GM18505 (cell line): ENCODE results near the gene MPDU1.

Experiments
- ATAC-seq: cut with Tn5 transposase; IDR thresholded peaks from one replicate; pipeline ENCODE4 v1.9.1; 2021; ENCODE audit not compliant: unreplicated experiment
- POLR2A ChIP-seq: IDR thresholded peaks from 4 replicates; pipeline ENCODE4 v1.6.1; 2011; ENCODE audit warnings: borderline replicate concordance; ENCODE audit not compliant: insufficient read depth, insufficient read length; ENCODE audit errors: extremely low read depth

Gene MPDU1

DNA sequence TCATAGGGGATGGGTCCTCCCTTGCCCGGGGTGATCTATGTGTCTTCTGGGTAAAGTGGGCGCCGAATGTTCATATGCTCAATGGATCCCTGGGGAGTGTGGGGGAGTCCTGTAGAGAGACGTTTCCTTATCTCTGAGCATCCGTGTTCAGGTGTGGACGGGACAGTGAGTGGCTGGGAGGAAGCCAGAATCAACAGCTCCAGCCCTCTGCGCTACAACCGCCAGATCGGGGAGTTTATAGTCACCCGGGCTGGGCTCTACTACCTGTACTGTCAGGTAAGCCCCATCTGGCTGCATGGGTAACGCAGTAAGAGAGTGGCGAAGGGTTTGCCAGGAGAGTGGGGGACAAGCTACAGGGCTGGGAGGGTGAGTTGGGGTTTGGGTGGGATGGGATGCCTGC is 27.0 kb upstream of the MPDU1 start:
- TF ChIP-seq POLR2A, result no peak
- no peak for ATAC-seq

DNA sequence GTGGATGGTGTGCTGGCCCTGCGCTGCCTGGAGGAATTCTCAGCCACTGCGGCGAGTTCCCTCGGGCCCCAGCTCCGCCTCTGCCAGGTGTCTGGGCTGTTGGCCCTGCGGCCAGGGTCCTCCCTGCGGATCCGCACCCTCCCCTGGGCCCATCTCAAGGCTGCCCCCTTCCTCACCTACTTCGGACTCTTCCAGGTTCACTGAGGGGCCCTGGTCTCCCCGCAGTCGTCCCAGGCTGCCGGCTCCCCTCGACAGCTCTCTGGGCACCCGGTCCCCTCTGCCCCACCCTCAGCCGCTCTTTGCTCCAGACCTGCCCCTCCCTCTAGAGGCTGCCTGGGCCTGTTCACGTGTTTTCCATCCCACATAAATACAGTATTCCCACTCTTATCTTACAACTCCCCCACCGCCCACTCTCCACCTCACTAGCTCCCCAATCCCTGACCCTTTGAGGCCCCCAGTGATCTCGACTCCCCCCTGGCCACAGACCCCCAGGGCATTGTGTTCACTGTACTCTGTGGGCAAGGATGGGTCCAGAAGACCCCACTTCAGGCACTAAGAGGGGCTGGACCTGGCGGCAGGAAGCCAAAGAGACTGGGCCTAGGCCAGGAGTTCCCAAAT is 26.4 kb upstream of the MPDU1 start:
- ATAC-seq, result no peak
- TF ChIP-seq POLR2A, result no peak

DNA sequence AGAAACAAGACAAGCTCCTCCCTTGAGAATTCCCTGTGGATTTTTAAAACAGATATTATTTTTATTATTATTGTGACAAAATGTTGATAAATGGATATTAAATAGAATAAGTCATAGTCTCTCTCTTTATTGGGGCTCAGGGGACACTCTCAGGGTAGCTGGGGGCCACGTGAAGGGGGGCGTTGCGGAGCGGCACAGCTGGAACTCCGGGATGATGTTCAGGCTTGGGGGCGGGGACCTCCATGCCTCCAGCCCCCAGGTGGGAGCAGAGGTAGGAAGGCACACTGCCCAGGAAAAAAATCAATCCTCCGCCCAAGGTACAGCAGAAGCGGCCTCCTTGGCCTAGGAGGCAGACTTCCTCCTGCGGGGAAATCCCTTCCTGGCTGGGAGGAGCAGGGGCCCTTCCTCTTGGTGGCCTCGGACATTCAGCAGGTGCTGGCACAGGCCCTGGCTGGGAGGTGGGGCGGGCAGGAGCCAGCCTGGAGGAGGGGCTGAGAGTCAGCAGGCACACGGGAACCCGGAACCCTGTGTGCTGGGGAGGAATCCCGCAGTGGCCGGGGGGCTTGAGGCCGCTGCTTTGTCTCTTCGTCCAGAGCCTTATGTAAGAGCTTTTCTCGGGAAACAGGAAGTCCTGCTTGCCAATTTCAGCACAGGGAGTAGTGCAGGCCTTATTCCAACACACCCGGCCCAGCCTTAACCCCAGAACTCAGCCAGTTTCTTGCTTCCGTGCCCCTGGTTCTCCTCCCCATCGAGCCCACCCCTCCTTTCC is 25.7 kb upstream of the MPDU1 start:
- peak; percentile 48 for TF ChIP-seq POLR2A
- ATAC-seq, result no peak

DNA sequence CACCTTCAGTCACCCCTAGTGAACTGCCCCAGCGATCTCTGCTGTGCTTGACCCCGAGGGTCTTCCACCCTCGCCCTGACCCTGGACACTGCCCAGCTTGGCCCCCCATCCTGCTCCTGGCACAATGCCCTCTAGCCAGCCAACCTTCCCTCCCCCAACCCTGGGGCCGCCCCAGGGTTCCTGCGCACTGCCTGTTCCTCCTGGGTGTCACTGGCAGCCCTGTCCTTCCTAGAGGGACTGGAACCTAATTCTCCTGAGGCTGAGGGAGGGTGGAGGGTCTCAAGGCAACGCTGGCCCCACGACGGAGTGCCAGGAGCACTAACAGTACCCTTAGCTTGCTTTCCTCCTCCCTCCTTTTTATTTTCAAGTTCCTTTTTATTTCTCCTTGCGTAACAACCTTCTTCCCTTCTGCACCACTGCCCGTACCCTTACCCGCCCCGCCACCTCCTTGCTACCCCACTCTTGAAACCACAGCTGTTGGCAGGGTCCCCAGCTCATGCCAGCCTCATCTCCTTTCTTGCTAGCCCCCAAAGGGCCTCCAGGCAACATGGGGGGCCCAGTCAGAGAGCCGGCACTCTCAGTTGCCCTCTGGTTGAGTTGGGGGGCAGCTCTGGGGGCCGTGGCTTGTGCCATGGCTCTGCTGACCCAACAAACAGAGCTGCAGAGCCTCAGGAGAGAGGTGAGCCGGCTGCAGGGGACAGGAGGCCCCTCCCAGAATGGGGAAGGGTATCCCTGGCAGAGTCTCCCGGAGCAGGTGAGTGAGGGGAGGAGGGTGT is 24.9 kb upstream of the MPDU1 start, which contains the start of gene TNFSF13:
Gene TNFSF13 (plus strand): TSS at position 207 of the 776 bp plus-strand sequence. CDS start 290 bp downstream, at position 497.
- no peak for ATAC-seq
- TF ChIP-seq POLR2A, result no peak

DNA sequence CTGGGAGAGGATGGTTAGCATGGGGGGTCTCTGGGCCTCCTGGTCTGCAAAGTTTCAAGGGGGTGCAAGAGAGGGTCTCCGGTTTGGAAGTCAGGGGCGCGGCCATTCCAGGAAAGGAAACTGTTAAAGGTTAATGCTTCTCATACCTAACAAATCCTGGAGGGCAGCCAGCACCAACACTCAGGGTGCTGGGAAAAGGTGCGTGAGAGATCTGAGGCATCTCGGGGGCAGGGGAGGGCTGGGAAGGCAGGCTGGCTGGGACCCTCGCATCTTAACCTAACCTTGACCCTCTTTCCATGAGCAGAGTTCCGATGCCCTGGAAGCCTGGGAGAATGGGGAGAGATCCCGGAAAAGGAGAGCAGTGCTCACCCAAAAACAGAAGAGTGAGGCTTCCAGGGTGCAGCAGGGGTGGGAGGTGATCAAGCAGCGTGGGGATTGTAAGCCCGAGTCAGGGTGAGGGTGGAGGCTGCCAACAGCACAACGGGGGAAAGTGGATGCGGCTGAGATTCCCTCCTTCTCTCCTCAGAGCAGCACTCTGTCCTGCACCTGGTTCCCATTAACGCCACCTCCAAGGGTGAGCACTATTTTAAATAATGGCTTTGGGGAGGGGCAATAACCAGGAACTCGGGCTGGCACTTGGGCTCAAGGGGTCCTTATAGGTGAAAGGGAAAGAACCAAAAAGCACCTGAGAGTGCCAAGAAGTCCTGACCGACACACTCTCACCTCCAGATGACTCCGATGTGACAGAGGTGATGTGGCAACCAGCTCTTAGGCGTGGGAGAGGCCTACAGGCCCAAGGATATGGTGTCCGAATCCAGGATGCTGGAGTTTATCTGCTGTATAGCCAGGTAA is 24.1 kb upstream of the MPDU1 start:
- no peak for TF ChIP-seq POLR2A

DNA sequence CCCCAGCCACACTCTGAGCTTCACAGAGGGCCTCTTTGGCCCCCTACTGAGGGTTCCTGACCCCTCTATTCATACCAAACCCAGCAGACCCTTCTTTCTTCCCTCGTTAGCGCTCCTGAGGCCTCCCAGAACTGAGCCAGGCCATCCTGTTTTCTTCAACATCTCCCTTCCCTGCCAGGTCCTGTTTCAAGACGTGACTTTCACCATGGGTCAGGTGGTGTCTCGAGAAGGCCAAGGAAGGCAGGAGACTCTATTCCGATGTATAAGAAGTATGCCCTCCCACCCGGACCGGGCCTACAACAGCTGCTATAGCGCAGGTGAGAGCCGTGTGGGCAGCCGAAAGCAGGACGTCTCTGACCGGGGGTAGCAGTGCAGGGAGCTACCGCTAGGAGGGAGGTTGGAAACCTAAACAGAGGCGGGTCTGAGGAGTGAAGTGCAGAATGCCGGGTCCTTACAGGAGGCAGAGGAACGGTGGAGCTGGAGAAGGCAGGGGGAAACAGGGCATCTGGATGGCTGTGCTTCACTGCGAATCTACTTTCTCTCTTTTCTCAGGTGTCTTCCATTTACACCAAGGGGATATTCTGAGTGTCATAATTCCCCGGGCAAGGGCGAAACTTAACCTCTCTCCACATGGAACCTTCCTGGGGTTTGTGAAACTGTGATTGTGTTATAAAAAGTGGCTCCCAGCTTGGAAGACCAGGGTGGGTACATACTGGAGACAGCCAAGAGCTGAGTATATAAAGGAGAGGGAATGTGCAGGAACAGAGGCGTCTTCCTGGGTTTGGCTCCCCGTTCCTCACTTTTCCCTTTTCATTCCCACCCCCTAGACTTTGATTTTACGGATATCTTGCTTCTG is 23.3 kb upstream of the MPDU1 start:
- ATAC-seq, result no peak
- TF ChIP-seq POLR2A, result no peak

More for the DNA sequence above, 24.1 kb upstream of the MPDU1 start:
- no peak for ATAC-seq

DNA sequence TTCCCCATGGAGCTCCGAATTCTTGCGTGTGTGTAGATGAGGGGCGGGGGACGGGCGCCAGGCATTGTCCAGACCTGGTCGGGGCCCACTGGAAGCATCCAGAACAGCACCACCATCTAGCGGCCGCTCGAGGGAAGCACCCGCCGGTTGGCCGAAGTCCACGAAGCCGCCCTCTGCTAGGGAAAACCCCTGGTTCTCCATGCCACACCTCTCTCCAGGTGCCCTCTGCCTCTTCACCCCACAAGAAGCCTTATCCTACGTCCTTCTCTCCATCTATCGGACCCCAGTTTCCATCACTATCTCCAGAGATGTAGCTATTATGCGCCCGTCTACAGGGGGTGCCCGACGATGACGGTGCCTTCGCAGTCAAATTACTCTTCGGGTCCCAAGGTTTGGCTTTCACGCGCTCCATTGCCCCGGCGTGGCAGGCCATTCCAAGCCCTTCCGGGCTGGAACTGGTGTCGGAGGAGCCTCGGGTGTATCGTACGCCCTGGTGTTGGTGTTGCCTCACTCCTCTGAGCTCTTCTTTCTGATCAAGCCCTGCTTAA is 22.6 kb upstream of the MPDU1 start:
- no peak for TF ChIP-seq POLR2A
- ATAC-seq, result peak; percentile 58

DNA sequence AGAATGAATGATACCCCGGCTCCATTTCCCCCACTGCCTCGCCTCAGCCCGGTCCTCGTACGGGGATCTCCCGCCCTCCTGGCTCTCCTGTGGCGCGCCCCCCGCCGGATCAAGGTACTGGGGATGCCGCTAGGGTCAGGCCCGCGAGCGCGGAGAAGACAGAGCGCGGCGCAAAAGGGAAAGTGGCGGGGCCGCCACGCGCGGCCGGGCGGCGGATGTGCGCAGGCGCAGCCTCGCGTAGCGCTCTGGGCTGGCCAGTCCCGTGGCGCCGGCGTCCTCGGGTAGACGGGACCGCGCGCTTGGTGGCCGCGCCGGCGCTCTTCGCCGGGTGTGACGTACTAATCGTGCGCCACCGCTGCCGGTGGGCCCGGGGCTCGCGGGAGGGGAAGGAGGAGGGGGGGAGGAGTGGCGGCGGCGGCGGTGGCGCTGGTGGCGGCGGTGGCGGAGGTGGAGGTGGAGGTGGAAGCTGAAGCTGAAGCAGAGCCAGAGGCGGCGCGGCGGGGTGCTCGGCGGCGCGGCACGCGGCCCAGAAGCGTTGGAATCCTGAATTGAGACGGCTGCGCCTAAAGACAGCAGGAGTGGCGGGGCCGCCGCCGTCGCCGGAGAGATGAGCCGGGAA is 22.0 kb upstream of the MPDU1 start, which contains the start of gene SENP3:
Gene SENP3 (plus strand): TSS at position 331 of the 619 bp plus-strand sequence. CDS start 1,158 bp downstream, outside the sequence.
- TF ChIP-seq POLR2A, result peak; percentile 76
- ATAC-seq, result peak; percentile 49

DNA sequence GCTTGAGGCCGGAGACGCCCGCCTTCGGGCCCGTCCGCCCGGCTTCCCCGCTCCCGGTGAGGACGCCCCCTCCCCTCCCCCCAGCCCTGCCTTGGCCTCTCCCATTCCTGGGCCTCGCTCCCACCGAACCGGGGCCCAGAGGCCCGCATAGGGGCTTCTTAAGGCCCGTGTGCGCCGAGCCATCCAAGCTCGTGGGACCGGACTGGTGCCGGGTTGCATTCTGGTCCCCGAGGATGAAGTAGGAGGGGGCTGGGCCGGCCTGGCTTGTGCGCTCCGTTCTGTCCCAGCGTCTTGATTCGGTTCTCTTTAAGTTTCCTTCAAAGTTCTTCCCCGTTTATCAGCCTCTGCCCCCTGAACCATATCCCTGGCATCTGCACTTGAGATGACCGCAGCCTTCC is 21.4 kb upstream of the MPDU1 start:
- peak; percentile 10 for ATAC-seq
- no peak for TF ChIP-seq POLR2A

DNA sequence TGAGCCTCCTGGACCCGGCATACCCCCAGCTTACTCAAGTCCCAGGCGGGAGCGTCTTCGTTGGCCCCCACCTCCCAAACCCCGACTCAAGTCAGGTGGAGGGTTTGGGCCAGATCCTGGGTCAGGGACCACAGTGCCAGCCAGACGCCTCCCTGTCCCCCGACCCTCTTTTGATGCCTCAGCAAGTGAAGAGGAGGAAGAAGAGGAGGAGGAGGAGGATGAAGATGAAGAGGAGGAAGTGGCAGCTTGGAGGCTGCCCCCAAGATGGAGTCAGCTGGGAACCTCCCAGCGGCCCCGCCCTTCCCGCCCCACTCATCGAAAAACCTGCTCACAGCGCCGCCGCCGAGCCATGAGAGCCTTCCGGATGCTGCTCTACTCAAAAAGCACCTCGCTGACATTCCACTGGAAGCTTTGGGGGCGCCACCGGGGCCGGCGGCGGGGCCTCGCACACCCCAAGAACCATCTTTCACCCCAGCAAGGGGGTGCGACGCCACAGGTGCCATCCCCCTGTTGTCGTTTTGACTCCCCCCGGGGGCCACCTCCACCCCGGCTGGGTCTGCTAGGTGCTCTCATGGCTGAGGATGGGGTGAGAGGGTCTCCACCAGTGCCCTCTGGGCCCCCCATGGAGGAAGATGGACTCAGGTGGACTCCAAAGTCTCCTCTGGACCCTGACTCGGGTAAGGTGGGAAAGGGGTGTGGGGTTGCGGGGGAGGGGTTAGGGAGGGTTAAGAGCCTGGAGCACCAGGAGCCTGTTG is 20.4 kb upstream of the MPDU1 start:
- ATAC-seq, result no peak
- no peak for TF ChIP-seq POLR2A
